HG03558 (cell line): ENCODE results near the gene CLEC4F.

ENCODE experiments used
- ATAC-seq: cut with Tn5 transposase; IDR thresholded peaks from one replicate; pipeline ENCODE4 v1.9.1; 2021; ENCODE audit warnings: moderate number of reproducible peaks; ENCODE audit not compliant: unreplicated experiment; ENCODE audit errors: extremely low read depth

The CLEC4F gene

GRCh38 chr2:70790136-70790828 lies 30.1 kb downstream of the CLEC4F start, which contains the start of gene FIGLA:
TSS of gene FIGLA (minus strand) at chr2:70790643. CDS start at chr2:70790638, 5 bp downstream.
- no peak for ATAC-seq

DNA sequence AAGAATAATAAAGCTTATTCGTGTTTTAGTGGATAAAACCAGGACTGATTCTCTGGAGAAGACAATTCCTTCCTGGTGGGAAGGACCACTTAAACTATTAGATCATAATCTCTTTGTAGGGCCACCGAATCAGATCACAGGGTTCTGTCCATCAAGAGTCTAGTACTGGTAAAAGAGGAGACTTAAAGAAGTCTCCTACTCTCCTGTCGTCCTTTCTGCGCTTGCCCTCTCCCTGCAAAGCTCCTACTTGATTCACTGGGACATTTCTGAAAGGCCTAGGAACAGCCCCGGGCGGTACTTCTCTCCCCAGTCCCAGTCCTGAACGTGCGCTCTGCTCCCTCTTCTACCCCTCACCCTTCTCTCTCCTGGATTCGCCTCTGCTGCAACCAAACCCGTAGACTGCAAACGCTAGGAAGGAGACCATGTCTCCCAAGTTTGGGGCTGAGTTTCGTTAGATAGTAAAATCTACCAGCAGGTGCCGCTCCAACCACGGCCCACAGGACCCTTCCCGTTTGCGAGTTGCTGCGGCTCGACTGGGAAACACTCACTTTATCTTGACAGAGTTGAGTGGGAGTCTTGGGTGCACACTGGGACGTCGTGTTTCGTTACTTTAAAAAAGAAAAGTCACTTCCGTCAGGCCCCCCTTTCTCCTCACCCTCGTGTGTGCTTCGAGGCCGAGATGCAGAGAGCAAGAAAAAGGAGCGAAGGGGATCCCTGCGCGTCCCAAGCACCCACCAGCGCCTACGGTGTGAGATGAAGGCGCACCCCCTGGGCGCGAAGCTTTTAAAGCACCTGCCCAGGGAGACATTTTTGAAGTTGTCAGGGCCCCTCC lies 30.9 kb downstream of the CLEC4F start:
- no peak for ATAC-seq

- no peak for ATAC-seq
These were observed 35.1 kb downstream of the CLEC4F start for GRCh38 chr2:70785137-70785911.

DNA sequence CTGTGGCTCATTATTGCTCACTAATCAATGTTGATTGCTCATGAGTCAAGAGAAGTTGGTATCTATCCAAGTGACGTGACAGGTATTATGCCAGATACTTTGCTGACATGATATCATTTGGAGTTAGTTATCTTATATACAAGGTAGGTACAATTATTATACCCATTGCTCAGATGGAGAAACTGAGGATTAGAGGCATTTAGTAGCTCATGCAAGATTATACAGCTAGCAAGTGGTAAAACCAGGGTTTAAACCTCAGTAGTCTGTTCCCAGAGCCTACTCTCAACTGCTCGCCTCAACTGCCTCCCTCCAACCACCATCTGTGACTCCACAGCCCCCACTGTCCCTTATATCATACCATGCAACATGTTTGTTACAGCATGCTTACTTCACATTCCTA lies 36.1 kb downstream of the CLEC4F start:
- ATAC-seq: no peak

DNA sequence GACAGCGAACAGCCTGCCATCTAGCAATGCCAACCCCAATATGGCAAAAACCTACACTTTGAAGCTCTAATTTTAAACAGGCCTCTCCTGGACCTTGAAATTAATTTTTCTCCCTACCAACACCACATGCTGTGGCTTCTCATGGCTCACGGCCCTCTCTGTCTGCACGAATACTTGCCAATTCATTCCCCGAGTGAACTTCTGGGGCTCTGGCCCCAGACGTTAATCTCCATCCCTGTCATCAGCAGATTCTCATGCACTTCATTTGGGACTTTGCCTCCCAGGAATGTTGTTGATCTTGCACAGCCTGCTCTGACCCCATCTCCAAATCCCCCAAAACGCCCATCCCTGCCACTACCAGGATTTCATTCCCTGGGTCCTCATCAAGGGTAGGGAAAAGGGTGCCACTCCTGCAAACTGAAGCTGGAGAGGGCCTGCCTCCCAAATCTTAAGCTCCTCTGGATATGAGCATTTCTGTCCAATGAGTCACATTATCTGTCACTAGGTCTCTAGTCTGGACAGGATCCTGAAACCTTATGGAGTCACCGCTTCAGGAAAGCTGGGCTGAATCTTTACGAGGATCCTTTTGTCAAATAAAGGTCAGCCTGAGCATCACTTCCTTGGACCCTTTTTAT lies 40.4 kb downstream of the CLEC4F start:
- ATAC-seq: no peak

DNA sequence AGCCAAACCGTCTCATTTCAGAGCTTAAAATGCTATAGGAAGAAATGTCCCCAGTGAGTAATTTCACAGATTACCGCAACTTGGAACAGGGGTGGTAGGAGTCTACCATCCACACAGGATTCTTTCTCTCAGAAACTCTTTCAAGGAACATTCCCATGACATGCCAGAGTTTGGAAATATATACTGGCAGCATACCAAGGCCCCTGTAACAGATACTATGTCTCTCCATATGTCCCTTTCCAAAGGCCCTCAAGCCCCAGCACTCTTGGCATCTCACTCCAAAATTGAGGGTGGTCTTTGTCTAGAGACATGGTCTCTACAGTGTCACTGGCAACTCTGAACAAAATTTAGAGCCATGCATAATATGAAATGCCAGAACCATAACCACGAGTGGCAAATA lies 40.9 kb downstream of the CLEC4F start:
- ATAC-seq: no peak

DNA sequence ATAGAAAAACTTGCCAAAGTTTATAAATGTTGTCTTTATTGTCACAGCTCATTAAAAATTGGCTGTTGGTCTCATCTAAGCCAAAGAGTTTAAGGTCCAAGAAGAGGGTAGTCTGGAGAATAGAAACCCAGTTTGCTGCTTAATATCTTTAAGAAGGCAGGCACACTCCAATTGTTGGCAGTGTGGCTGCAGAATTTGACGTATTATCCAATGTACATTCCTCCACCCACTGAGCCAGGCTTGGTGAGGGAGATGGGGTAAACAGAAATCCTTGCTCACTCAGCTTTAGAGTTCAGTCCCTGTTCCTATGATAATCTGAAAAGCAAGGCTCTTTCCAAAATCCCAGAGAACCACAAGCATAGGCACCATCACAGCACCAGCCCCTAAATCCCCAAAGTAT lies 41.7 kb downstream of the CLEC4F start:
- no peak for ATAC-seq

DNA sequence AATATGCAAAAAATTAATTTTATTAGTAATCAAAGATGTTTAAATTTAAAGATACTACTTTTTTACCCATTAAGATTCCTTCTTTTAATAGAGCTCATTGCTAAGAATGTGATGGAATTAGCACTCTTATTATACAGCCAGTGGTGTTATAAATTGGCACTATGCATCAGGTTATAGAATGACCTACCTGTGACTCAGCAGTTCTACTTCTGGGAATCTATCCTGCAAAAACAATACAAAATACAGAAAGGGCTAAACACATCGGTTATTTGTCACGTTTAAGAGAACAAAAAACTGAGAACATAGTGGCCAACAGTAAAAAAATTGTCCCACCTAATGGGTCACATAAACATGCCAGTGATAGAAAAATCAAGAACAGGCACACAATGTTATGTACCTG lies 42.9 kb downstream of the CLEC4F start:
- no peak for ATAC-seq

- no peak for ATAC-seq
These were observed 44.1 kb downstream of the CLEC4F start for GRCh38 chr2:70776266-70776665.

- ATAC-seq: no peak
These were observed 45.3 kb downstream of the CLEC4F start for GRCh38 chr2:70775141-70775540.

DNA sequence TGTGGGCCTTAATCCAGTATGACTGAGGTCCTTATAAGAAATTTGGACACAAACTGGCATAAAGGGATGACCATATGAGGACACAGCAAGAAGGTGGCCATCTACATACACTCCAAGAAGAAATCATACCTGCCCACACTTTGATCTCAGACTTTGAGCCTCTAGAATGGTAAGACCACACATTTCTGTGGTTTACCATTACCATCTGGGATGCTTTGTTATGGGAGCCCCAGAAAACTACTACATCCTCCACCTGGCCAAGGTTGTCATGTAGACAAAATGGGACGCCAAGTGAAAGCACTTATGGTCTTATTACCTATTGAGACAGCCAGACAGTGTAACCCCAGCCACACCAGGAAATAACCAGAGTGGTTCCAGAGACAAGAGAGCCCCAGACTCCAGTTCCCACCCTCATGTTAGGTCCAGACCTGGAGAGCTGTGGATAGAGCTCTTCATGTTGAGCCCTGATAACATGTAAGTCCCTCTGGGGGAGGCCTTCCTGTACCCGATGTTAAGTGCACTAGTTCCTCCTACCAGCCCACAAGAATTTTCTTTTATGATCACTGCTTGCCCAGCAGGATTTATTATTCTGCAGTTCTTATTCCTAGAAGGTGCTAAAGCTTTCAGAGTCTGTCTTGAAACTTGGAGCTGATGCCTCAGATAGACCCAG lies 47.8 kb downstream of the CLEC4F start:
- no peak for ATAC-seq

DNA sequence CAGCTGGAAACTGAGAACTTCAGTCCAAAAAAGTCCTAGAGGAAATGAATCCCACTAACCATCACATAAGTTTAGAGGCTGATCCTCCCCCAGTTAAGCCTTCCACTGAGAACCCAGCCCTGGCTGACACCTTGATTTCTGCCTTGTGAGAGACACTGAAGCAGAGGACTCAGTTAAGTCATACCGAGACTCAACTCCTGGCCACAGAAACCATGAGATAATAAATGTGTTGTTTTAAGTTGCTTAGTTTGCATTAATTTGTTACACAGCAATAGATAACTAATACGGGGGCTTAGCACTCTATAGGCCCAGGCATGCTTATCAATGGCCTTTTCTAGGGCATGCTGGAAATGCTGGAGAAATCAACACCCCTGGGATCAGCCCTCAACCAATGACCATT lies 49.0 kb downstream of the CLEC4F start:
- no peak for ATAC-seq

GRCh38 chr2:70769450-70769849 lies 50.9 kb downstream of the CLEC4F start:
- no peak for ATAC-seq

- no peak for ATAC-seq
These were observed 51.8 kb downstream of the CLEC4F start for GRCh38 chr2:70768590-70769085.

DNA sequence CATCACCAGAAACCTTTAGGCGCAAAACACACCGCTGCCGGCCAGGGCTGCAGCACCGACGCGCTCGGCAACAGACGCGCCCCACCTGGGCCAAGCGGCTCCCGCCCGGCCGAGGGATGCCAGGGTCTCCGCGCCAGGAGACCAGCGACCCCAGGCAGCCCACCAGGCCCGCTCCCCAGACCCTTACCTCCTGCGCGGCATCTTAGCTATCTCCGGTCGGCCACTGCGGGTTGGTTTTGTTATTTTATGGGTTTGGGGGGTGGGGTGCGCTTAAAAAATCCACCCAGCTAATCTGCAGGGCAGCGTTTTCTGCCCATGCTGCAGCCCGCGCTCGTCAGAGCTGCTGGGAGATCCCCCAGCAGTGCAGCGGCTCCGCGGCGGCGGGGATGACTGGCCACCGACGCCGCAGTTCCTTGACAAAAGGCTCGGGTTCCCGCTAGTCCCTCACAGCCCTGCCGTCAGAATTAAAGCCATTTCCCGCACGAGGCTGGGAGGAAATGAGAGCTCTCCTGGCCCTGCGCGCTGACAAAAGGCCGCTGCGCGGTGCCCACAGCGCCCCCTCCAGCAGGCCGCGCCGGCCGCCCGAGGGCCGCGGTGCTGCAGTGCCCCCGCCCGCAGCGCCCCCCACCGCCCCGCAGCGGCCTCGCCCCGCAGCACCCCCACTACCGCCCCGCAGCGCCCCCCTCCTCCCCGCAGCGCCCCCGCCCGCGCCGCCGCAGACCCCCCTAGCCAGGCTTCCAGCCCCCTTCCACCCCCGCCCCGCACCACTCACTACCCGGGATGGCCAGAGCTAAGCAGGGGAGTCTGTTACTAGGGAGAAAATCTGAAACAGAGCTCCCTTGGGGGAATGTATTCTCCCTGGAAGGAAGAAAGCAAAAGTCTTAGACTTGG lies 52.5 kb downstream of the CLEC4F start, which contains the start of gene ADD2:
ADD2 (minus strand) TSS at position 502 of the 891 bp plus-strand sequence. CDS start 61,792 bp downstream, outside the sequence.
- no peak for ATAC-seq

DNA sequence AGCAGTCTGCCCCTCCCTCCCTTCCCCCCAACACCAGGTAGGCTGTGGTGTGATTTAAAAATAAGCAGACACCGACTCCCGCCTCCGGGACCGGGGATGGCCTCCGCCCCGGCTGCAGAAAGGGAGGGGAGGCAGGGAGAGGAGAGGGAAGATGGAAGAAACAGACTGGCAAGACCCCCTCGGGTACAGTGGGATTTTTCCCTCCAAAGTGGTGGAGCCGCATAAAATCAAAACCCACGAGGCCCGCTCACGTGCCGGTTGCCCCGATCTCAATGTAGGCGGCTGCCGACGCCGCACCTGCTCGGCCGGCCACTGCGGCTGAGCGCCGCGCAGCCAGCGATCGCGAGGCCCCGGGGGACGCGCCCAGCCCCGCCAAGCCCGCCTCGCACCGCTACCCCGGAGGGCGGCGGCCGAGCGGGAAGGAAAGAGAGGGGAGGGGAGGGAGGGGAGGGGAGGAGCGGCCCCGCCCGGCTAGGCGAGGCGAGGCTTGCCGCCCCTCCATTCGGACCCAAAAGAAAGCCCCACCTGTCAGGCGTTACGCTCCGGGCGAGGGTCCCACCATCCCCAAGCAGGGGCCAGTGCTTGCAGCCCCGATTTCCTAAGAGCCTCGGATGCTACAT lies 53.2 kb downstream of the CLEC4F start:
- ATAC-seq: no peak

DNA sequence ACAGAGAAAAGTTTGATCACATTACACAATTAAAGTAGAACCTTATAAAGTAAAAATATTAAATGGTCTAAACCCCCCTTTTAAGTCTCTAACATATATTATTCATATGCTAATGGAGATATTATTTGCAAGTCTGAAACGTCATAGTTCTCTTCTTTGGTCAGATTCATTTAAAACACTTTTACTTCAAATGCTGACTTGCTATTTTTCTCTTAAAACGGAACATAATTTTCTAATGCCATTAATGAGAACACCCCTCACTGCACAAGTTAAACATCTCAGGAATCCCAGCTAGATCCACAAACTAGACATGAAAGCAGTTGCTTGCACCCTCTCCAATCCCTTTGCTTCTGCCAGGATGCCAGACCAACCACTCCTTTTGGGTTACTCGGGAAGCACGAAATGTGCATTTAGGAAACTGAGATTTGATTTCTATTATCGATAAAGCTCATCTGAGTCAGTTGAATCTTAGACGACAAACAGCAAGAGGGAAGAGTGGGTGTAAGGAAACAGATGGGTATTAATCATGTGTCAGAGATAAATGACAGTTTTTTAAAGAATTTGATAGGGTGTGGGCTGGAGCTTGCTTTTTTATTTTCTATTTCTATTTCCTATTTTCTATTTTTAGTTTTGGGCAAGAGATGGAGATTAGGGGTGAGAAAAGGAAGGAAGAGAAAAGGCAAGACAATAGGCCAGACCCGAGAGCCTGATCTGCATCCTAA lies 53.9 kb downstream of the CLEC4F start:
- no peak for ATAC-seq

GRCh38 chr2:70765507-70765906 lies 54.9 kb downstream of the CLEC4F start:
- ATAC-seq: no peak
